Measurements from ENCODE around the gene TCEANC2.

Gene TCEANC2

DNA sequence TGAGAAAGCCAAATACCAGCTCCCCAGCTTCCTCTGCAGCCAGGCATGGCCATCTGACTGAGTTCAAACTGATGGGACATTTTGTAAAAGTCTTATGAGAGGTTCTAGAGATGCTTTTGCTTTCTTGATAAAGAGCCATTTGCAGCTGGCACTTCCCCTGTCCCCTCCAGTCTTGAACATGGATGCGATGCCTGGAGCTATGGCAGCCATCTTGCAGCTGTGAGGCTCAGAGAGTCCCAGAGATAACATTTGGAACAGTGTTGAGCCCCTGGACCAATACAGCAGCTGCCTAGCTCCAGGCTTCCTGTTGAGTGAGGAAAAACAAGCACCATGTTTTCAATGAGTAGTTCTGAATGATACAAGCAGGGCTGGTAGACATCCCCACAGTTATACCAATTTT, 85.6 kb downstream of the TCEANC2 start:
- no peak for DNase-seq

GRCh38 chr1:54139711-54140110, 86.3 kb downstream of the TCEANC2 start:
- DNase-seq: no peak

DNA sequence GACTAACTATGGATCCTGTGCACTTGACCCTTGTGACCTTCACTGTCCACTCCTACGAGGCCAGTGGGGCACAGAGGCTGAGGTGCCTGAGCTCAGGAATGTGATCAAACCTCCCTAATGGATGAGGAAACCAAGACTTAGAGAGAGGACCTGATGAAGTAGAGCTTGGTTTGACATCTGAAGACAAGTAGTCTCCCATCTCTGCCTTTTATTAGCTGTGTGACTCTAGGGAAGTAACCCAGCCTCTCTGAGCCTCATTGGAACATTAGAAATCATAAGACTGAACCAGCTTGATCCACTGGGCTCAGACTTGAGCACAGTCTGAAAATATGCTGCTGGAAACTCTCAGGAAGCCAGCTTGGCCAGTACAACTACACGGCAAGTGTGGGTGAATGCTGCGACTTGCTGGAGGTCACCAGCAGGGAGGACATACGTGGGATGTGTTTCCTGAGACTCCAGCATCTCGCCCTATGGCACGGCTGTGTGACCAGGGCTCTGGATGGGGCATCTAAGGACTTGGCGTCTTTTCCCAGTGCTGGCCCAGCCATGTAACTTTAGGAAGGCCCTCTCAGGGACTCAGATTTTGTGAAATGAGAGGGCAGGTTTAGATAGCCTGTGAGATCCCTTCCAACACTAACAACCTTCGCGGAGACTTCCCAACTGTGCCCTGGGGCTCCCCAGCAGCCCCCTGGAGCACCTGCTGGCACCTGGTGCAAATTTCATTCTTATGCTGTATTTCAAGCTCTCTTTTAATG, 88.9 kb downstream of the TCEANC2 start:
- no peak for DNase-seq

- DNase-seq: no peak
Measured at GRCh38 chr1:54144366-54144765, 91.0 kb downstream of the TCEANC2 start.

GRCh38 chr1:54149734-54150133, 96.3 kb downstream of the TCEANC2 start:
- no peak for DNase-seq

- DNase-seq: no peak
Measured at GRCh38 chr1:54151013-54151412, 97.6 kb downstream of the TCEANC2 start.

- no peak for DNase-seq
Measured at GRCh38 chr1:54152696-54153095, 99.3 kb downstream of the TCEANC2 start, which contains the start of gene CDCP2. TSS of gene CDCP2 (minus strand) at chr1:54153000. CDS start at chr1:54152922, 78 bp downstream.

GRCh38 chr1:54153535-54154439, 100.4 kb downstream of the TCEANC2 start:
- DNase-seq: no peak
